GM12892 (cell line): ENCODE measurements around the gene PRPF38A.

Experiments
- POLR2A ChIP-seq: IDR thresholded peaks from 2 replicates; pipeline ENCODE4 v1.6.1; 2011; ENCODE audit warnings: low read depth, low read length, control low read depth
- POLR2AphosphoS5 ChIP-seq: IDR thresholded peaks from 2 replicates; pipeline ENCODE4 v1.6.1; 2011; ENCODE audit warnings: low read depth, low read length, control low read depth
- TAF1 ChIP-seq: IDR thresholded peaks from 2 replicates; pipeline ENCODE4 v1.6.1; 2011; ENCODE audit warnings: low read depth, mild to moderate bottlenecking, control low read depth, low read length, borderline replicate concordance

- TF ChIP-seq POLR2AphosphoS5 (no peak), TAF1 (no peak), POLR2A (no peak)
Observed at GRCh38 chr1:52463891-52464290, 59.5 kb downstream of the PRPF38A start.
